A549 treated with dexamethasone at 1 μM for 4 hours (cell line): Measurements from ENCODE around the gene ALOX5. TPM values are rescaled to one million over a fixed set of nuclear protein-coding genes. Genes with fewer than 3 reads are reported as not detected.

ENCODE experiments used
- total RNA-seq: library from RNA; stranded (reverse); fragments of 200-300 nt; extraction: Qiagen RNA extraction; gene quantifications from 5 replicates; pipeline ENCODE4 v1.2.3, GENCODE V29; 2022

Gene ALOX5
- 0.32 to 0.46 TPM (median 0.40 TPM) in 5 replicates for total RNA-seq

GRCh38 chr10:45373576-45374349 is at the start of gene ALOX5:
TSS of gene ALOX5 (plus strand) at chr10:45374216. CDS start at chr10:45374280, 64 bp downstream.

Other genes with a start within 250 kb of the ALOX5 start
- 0.04 to 0.05 TPM in 2 of 5 replicates, not detected in the others for gene OR13A1, start 58.6 kb upstream of the ALOX5 start, total RNA-seq